GM19328 (cell line): ENCODE measurements around the gene CIRBP.
"Not testable (repeated sequence)": the region's sequence is repeated elsewhere in the genome, so short reads cannot be mapped to it uniquely, and the experiment has no call there.

ENCODE experiments used
- ATAC-seq: cut with Tn5 transposase; IDR thresholded peaks from one replicate; pipeline ENCODE4 v1.9.1; 2021; ENCODE audit warnings: mild to moderate bottlenecking, moderate library complexity; ENCODE audit not compliant: unreplicated experiment

The CIRBP gene

GRCh38 chr19:1243768-1244692, 25.1 kb upstream of the CIRBP start:
- no peak for ATAC-seq

- no peak for ATAC-seq
Measured at GRCh38 chr19:1244693-1245451, 24.3 kb upstream of the CIRBP start.

- ATAC-seq = no peak
Measured at GRCh38 chr19:1245494-1246264, 23.5 kb upstream of the CIRBP start.

- not testable (repeated sequence) for ATAC-seq
Measured at GRCh38 chr19:1246265-1247087, 22.7 kb upstream of the CIRBP start.

- no peak for ATAC-seq
Measured at GRCh38 chr19:1247748-1248138, 21.4 kb upstream of the CIRBP start.

- peak; percentile 6 for ATAC-seq
Measured at GRCh38 chr19:1248139-1248785, 20.9 kb upstream of the CIRBP start, which contains the start of gene MIDN. Gene MIDN (plus strand): TSS chr19:1248583. CDS start chr19:1250297, 1,714 bp downstream.

- peak; percentile 23 for ATAC-seq
Measured at GRCh38 chr19:1248786-1249297, 20.3 kb upstream of the CIRBP start.

- ATAC-seq = peak; percentile 50
Measured at GRCh38 chr19:1249298-1249989, 19.7 kb upstream of the CIRBP start.

GRCh38 chr19:1249990-1250436, 19.1 kb upstream of the CIRBP start:
- no peak for ATAC-seq

- ATAC-seq = no peak
Measured at GRCh38 chr19:1250437-1251260, 18.5 kb upstream of the CIRBP start.

GRCh38 chr19:1251330-1252220, 17.6 kb upstream of the CIRBP start:
- no peak for ATAC-seq

GRCh38 chr19:1252221-1252820, 16.8 kb upstream of the CIRBP start:
- no peak for ATAC-seq

- no peak for ATAC-seq
Measured at GRCh38 chr19:1252821-1253513, 16.2 kb upstream of the CIRBP start.

- no peak for ATAC-seq
Measured at GRCh38 chr19:1253514-1254080, 15.5 kb upstream of the CIRBP start.

GRCh38 chr19:1254081-1254527, 15.0 kb upstream of the CIRBP start:
- ATAC-seq = no peak
